ENCODE measurements around the gene TM4SF20.
"Not testable (repeated sequence)": the region's sequence is repeated elsewhere in the genome, so short reads cannot be mapped to it uniquely, and the experiment has no call there.

Gene TM4SF20

DNA sequence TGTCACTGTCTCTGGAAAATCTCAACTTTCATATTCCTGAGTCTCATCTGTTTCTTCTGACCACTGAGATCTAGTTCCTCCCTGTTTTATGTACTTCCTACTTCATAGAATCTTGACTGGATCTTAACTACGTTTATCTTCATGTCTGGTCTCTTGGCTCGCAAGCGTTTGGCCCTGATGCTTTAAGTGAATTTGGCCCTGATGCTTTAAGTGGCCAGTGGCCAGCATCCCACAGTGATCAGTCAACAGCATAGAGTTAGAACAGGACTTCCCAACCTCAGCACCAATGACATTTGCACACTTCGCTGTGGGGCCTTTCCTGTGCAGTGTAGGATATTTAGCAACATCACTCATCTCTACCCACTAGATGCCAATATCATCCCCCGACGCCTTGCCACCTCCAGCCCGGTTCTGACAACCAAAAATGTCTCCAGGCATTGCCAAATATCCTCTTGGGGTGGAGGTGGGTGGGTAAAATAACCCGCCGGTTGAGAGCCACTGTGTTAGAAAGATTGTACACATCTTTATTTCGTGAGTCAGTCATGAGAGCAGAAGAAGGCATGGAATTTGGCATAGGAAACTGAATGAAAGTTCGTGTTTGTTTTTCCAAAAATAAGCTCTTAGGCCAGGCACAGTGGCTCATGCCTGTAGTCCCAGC, 12.2 kb downstream of the TM4SF20 start:
- DNase-seq: no peak

DNA sequence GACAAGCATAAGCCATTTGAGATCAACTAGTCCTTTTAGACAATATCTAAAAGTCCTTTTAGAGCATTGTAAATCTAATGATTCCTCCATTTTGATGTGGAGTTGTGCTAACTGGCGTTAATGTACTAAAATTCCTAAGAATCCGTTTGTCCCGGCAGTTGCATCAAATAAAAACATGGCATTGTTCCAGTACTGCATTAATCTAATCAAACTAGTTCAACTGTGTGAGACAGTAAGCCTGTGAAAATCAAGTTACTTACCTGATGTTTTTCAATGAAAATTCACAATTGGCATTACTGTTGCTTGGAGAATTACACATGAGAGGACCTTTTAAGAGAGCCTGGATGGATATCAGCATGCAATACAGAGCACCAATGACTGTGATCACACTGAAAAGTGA, 13.3 kb downstream of the TM4SF20 start:
- DNase-seq: no peak

DNA sequence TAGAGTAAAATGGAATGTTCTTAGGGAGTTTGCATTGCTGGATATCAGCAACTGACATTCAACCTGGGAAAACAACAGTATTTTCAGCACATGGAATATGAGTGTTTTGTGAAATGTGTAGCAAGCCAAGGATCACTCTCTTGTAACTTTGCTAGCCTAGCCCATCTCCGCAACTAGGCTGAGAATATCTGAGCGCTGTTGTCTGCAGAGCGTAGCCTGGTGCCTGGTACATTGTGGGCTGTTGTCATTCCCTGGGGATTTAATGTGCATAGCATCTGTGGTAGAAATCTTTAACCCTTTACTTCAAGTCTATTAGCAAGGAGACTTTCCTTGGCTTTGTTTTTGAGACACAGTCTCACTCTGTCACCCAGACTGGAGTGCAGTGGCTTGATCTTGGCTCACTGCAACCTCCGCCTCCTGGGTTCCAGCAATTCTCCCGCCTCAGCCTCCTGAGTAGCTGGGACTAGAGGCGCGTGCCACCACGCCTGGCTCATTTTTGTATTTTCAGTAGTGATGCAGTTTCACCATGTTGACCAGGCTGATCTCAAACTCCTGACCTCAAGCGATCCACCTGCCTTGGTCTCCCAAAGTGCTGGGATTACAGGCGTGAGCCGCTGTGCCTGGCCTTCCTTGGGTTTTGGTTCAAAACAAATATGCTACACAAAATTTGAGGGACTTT, 14.4 kb downstream of the TM4SF20 start:
- DNase-seq: not testable (repeated sequence)

DNA sequence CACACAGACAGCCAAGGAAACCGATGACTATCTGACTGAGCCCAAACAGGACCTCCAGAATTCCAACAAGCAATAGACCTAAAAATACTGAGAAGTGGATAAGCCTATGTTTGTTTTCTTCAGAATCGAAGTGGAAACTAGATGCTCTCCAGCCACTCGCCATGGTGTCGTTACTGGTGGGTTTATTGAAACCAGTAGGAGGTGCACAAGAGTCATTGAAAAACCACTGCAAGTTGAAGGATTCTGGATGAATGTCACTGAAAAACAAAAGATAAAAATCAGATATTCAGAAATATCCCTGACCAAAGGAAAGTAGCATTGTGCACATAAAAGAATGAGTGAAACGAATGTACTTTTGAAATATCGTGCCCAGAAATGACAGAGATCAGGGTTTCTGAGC, 15.3 kb downstream of the TM4SF20 start:
- no peak for DNase-seq

DNA sequence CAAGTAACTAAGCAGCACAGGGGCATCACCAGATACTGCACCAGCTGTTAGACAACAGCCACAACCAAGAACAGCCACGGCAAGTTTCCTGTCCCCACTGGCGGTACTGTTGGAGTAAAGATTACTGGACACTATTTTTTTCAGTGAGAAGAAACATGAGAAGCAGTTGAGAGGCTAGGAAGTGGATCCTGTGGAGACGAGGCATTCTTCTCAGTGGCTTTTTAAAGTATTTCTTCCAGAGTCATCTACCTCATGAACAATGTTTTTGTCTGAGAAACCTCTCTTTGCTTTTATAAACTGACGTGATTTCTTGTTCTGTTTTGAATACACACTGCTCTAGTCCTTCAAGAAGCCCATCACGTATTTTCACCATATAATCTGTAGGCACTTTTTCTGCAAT, 18.8 kb downstream of the TM4SF20 start:
- no peak for DNase-seq

DNA sequence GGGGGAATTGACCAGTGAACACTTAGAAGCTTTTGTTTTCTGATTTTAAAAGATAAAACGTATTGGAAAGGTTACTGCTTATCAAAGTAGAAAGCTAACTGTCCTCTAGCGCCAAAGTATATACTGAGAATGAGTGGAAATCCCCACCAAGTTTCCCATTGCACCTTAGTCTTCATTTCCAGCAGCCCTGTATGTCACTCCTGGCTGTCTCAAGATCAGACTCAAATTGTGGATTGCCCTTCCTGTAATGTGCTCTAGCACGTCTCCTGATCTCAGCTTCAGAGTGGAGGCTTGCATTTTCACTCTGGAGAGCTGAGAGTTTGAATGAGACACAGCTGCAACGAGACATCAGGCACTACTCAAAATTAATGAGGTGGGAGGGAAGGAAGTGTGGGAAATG, 27.5 kb downstream of the TM4SF20 start:
- DNase-seq: no peak

DNA sequence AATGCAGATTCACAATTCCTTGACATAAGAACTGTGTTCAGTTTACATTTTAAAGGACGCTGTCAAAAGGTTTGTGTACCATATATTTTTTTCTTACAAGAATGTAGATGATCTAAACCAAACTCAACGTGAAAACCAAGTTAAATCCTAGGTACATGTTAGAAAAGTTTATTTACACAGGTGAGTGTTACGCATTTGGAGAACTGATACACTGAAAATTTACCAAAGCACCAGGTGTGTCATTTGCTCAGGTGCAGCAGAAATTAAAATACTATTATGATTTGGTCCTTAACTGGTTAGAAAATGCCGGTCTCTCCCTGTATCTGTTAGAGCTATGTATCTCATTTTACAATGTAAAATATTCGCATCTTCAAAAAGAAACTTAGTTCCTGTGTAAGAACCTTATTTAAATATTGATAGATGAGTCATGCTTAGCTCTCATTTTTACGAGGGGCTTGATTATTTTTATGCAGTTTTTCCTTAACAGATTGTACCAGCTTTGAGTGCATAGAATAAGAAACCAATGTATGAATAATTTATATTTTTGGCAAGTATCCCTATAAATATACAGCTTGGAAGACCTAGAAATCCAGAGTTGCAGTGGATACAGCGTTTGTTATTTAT, 29.0 kb downstream of the TM4SF20 start:
- no peak for DNase-seq

DNA sequence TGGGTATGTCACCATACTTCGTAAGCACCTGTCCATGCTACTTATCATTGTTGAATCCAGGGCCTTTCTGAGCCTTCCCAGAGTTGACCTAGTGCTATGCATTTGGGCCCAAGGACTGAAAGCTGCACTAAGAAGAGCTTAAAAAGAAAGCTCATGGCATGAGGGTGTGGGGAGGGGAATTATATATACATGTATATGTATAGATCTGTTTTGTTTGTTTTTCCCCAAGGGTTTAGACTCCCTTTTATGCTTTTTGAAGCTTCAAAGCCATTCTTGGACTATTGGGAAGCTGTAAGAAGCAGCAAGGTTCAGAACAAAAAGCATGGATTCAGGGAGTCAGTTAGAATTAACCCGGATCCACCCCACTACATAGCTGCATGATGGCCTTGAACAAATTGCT, 30.8 kb downstream of the TM4SF20 start:
- DNase-seq: no peak

DNA sequence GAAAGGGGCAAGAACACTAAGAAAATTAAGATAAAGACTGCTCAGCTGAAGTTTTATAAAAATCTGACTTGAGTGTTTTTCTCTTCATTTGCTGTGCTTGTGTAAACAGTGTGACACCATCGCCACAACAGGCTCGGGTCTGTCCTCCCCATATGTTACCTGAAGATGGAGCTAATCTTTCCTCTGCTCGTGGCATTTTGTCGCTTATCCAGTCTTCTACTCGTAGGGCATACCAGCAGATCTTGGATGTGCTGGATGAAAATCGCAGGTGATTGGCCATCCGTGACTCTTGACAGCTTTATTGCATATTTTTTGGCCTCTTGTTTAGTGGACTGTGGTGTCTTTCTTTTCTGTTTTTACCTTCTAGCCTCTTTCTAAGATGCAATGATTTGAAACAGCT, 32.0 kb downstream of the TM4SF20 start:
- DNase-seq: no peak

DNA sequence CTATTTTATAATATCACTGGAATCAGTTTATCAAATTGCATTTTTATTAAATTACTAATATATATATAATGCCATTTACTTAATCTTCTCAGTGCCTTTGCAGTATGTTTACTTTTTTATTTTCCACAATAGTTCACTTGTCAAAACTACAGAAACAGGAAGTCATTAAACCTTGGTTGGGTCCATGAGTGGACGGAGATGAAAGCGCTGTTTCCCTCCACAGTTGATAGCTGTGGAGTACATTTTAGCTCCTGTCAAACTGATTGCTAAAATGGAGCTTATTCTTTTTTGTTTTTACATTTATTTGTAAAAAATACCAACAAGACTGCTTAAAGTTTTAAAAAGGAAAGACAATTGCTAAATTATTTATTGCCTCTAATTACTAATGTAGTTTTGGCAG, 34.9 kb downstream of the TM4SF20 start:
- DNase-seq: no peak

DNA sequence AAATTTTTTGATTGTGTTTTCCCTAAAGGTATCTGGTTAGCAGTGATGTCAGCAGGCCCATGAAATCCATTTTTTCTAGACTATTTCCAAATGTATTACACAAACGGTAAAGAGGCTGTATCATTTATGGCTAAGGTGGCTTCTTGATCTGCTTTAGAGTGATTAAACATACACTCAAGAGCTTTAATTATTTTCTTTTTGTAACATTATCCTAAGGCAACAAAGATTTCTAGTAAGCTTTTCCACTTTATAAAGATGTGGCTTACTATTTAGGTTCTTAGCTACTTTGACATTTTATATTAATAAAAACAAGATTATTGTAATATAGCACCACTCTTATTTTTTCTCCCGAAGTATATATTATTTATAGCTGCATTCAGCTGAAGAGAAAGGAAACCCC, 37.6 kb downstream of the TM4SF20 start:
- DNase-seq: no peak

DNA sequence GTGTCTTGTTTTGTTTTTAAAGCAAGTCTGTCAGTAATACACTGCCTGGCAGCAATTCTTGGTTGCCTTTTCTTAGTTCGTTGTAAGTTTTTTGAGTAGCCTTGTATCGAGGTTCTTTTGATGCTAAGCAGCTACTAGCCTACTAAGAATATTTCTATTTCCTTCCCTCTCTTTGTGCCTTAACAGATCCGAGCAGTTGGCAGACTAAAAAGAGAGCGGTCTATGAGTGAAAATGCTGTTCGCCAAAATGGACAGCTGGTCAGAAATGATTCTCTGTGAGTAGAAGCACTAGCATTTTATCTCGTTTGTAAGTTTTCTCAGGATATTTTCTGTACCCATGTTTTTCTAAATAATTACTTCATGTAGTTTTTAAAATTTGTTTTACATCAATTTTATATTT, 39.0 kb downstream of the TM4SF20 start:
- DNase-seq: no peak

DNA sequence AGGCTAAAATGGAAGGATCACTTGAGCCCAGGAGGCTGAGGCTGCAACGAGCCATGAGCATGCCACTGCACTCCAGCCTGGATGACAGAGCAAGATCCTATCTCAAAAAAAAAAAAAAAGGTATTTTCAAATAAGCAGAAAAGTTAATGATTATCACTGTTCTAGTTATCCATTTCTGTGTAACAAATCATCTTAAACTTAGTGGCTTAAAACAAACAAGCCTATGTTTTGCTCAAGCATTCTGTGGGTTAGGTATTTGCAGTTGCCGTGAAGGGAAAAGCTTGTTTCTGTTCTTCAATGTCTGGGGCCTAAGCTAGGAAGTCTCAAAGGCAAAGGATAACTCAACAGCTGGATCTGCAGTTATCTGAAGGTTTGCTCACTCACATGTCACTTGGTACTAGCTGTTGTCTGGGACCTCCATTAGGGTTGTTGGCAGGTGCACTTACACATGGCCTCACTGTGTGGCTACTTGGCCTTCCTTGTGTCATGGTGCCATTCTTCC, 40.0 kb downstream of the TM4SF20 start:
- no peak for DNase-seq

DNA sequence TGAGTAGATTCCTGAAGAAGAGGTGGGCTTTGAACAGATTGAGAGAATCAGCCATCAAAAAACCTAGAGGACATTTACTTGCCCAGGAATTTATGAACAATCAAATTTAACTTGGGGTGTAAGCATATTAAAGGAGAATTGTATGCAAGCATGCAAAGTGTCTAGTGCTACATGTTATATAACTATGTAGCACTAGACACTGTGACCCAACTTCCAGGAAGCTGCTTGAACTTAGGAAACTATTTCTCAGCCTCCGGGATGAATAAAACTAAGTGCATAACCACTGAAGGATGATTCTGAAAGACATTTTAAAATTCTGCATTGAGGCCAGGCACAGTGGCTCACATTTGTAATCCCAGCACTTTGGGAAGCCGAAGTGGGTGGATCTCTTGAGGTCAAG, 41.7 kb downstream of the TM4SF20 start:
- DNase-seq: no peak

DNA sequence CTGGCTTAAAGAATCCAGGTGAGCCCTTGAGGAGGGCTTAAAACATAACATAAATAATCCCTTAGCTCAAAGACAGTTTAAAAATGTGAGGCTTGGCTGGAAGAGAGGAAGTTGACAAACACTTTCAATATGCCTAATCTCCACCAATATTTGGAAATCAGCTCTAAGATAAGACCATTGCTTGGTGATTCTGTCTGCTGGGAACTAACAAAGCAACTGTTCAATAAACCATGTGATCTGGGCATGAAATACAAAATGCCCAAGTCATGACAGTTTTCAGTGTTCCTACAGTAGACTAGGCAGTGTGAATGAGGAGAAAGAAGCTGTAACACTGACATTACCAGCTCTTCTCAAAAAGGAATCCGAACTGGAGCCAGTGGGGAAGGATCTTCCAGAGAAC, 43.4 kb downstream of the TM4SF20 start:
- no peak for DNase-seq

DNA sequence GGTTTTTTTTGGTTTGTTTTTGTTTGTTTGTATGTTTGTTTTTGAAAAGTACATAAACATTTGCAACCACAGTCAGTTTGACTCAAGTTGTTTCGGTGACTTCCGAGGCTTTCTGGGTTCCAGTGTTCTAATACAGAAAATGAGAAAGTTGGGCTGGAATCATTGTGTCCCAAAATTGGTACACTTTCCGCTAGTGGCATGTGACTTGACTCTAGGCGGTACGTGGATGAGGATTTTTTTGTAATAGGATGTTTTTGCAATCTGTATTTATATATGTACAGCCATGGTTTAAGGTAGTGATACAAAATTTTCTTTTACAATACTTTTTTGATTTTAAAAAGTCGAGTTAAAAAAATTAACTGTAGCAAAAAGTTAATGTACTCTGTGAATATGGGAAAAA, 52.3 kb downstream of the TM4SF20 start:
- no peak for DNase-seq

DNA sequence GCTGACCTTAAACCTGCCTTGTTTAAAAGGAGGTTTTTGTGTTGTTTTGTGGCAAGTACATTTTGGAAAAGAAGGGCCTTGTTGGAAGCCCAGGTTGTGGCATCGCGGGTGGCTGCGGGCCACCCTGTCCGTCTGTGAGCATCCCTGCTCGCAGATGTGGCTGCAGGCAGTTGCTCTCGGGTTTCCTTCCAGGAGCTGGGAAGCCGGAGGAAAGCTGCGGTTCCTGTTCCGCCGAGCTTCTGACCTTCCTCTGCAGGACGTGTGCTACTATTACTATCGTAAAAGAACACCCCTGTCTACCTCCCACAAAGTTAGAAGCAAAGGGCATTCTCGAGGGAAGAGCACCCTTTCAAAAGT, 53.3 kb downstream of the TM4SF20 start:
- DNase-seq: no peak

DNA sequence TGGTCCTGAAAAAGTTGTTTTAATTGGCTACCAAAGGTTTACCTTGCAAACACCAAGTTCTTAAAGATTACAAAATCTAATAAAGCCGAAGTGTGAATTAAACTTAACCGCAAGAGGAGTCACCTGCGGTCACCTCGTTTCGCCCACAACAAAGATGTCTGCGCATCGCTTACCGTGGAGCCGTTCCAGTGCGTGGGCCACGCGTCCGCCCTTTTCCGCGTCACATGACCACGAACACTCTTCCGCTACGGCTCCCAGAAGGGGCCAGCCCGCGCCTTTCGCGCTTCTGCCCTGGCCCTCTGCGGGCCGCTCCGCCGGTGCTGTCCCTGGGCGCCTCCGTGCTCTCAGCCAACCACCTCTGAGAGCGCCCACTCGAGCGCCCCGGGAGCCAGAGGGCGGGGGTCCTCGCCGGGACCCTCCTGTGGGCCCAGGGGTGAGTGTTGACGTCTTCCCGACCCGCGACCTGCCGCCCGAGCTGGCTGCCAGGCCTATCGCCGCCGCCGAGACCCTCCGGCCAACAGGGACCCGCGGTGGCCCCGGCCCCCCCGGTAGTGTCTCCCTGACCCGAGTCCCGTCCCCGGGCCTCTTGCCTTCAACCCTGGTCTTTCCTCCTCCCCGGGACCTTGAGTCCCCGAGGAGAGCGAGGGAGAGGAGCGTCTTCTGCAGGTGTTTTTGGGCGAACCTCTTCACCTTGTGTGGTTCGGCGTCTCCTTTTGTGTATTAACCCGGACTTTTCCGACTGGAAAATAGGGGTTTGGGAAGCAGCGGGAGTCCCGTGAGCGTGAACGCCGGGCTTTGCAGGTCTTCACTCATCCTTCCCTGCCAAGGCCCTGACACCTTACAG, 53.9 kb downstream of the TM4SF20 start, which contains the start of gene MFF:
Gene MFF (plus strand): TSS at position 257 of the 844 bp plus-strand sequence. CDS start 5,415 bp downstream, outside the sequence.
- peak; percentile 89 for DNase-seq

DNA sequence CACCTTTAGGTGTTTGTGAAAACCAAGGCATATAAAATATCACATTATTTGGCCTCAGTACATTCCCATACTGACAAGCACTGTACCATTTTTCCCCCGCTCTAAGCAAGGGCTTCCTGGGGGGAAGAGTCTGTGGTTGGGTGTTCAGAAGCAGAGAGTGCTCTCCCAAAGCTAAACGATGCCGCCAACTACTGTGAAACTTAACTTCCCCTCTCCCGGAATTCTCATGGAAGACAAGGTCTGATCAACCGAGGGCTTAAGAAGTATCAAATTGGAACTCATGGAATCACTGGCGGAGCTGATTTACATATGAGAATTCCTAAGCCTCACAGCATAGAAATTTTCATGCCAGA, 54.5 kb downstream of the TM4SF20 start:
- DNase-seq: no peak

DNA sequence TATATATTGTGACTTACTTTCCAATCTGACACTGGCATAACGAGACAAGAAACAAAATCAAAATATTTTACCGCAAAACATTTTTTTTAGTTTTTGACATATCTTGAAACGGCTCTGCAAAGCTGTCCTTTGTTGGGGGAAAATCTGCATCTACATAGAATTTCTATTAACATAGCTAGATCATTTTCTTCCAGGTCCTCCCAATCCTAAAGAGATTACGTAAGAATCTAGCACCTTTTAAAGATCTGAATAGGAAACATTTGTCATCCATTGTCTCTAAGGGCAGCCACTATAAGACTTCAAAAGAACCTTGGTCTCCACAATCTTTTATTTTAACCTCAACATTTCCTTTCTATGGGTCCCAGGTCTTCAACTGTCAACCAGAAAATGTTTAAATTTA, 55.3 kb downstream of the TM4SF20 start:
- no peak for DNase-seq

DNA sequence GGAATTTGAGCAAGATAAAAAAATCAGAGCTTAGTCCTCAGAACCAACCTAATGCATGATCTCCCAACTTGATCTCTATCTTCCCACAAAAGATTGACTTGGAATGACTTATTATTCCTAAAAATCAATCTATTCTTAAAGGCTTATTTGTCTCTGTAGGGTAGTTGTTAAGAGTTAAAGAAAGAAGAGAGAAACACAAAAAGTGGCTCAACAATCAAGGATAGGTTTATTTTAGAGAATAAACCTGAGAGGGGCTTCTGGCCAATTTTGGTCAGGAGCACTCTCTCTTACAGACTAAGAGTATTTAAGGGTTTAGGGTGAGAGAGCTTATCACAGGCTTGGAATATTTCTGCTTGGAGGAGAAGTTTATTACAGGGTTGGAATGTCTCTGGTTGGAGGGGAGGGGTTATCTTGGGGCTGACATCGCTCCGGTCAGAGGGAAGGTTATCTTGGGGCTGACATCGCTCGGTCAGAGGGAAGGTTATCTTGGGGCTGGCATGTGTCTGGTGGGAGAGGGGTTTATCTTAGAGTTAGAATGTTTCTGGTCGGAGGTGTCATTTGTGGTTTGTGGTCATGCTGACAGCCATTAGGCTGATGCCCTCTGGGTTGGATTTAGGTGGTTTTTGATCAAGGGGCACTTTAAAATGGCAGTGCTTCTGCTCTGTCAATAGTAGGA, 56.4 kb downstream of the TM4SF20 start:
- no peak for DNase-seq

DNA sequence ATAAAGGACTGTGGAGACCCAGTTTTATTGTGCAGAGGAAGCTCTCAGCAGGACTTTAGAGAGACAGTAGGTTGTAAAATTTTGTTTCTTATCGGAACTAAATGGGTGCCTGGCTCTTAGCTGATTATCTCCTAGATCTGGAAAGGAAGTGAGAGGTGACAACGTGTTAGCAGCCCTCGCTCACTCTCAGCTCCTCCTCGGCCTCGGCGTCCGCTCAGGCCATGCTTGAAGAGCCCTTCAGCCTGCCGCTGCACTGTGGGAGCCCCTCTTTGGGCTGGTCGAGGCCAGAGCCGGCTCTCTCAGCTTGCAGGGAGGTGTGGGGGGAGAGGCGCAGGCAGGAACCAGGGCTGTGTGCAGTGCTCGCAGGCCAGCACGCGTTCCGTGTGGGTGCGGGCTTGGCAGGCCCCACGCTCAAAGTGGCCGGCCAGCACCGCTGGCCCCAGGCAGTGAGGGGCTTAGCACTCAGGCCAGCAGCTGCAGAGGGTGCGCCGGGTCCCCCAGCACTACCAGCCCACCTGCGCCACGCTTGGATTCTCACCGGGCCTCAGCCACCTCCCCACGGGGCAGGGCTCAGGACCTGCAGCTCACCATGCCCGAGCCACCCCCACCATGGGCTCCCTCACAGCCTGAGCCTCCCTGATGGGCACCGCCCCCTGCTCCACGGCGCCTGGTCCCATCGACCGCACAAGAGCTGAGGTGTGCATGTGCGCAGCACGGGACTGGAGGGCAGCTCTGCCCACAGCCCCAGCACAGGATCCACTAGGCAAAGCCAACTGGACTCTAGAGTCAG, 58.6 kb downstream of the TM4SF20 start:
- DNase-seq: no peak
